ENCODE data around the gene KANK2. TPM values are rescaled to one million over a fixed set of nuclear protein-coding genes. Genes with fewer than 3 reads are reported as not detected.

KANK2 gene
- total RNA-seq, 1 donor from 2014 or later: 42.9 TPM

DNA sequence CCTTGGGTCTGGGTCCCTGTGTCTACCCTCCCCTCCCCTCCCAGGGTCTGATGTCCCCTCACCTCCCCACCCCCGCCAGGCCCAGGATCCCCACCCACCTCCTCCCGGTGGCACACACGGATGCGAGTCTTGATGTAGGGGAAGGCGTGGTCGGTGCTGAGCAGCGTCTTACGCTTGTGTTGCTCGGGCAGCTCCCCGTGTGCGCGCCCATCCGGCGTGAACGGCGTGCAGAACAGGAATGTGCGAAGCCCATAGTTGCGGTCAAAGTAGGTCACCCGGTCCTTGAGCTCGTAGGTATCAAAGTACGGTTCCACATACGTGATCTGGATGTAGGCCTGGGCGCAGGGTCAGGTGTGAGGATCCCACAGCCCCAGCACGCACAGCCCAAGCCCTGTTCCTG is 4.4 kb upstream of the KANK2 start:
- TF ChIP-seq, protein P1, sequence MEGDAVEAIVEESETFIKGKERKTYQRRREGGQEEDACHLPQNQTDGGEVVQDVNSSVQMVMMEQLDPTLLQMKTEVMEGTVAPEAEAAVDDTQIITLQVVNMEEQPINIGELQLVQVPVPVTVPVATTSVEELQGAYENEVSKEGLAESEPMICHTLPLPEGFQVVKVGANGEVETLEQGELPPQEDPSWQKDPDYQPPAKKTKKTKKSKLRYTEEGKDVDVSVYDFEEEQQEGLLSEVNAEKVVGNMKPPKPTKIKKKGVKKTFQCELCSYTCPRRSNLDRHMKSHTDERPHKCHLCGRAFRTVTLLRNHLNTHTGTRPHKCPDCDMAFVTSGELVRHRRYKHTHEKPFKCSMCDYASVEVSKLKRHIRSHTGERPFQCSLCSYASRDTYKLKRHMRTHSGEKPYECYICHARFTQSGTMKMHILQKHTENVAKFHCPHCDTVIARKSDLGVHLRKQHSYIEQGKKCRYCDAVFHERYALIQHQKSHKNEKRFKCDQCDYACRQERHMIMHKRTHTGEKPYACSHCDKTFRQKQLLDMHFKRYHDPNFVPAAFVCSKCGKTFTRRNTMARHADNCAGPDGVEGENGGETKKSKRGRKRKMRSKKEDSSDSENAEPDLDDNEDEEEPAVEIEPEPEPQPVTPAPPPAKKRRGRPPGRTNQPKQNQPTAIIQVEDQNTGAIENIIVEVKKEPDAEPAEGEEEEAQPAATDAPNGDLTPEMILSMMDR (IDR thresholded peaks at IDR 0.05; ENCODE audit: insufficient read depth, low read length, poor library complexity, severe bottlenecking): no peak
- no peak for DNase-seq (ENCODE audit: low read depth)
- Histone ChIP-seq H3K36me3 (ENCODE audit: control insufficient read depth, insufficient read depth, low read length) (peaks cover 1% of the 10 kb centered on the region), H3K27me3 (ENCODE audit: control insufficient read depth, insufficient read depth, low read length) (no peaks in the 10 kb centered on the region), H3K4me3 (ENCODE audit: low read depth, low read length) (no peak overlapping the region)

- Histone ChIP-seq H3K4me3 (ENCODE audit: low read depth, low read length) (no peak overlapping the region), H3K27me3 (ENCODE audit: control insufficient read depth, insufficient read depth, low read length) (no peaks in the 10 kb centered on the region), H3K36me3 (ENCODE audit: control insufficient read depth, insufficient read depth, low read length) (peaks cover 1% of the 10 kb centered on the region)
- DNase-seq (ENCODE audit: low read depth): no peak
- TF ChIP-seq, protein P1 (IDR thresholded peaks at IDR 0.05; ENCODE audit: insufficient read depth, low read length, poor library complexity, severe bottlenecking): no peak
These were observed 3.6 kb upstream of the KANK2 start for GRCh38 chr19:11200931-11201330.

- DNase-seq (ENCODE audit: low read depth): no peak
- H3K36me3 ChIP-seq (ENCODE audit: control insufficient read depth, insufficient read depth, low read length): peaks cover 1% of the 10 kb centered on the region
- H3K4me3 ChIP-seq (ENCODE audit: low read depth, low read length): no peak overlapping the region
- TF ChIP-seq, protein P1 (IDR thresholded peaks at IDR 0.05; ENCODE audit: insufficient read depth, low read length, poor library complexity, severe bottlenecking): no peak
- no peaks in the 10 kb centered on the region for H3K27me3 ChIP-seq (ENCODE audit: control insufficient read depth, insufficient read depth, low read length)
These were observed 2.8 kb upstream of the KANK2 start for GRCh38 chr19:11200015-11200574.

DNA sequence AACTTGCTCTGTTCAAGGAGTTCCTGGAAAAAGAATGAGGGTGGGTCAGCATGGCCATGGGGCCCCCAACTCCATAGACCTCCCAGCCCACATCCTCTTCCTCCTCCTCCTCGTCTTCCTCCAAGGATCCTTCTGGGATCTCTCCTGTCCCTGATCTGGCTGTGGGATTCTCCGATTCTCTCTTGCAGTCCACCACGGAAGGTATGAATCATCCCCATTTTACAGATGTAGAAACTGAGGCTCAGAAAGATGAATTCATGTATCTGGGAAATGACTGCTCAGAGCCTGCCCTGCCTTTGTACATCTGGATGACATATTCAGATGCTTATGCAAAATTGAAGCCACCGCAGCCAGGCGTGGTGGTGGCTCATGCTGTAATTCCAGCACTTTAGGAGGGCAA is 2.2 kb upstream of the KANK2 start:
- DNase-seq (ENCODE audit: low read depth): no peak
- TF ChIP-seq, protein P1 (IDR thresholded peaks at IDR 0.05; ENCODE audit: insufficient read depth, low read length, poor library complexity, severe bottlenecking): no peak
- Histone ChIP-seq H3K36me3 (ENCODE audit: control insufficient read depth, insufficient read depth, low read length) (peaks cover 1% of the 10 kb centered on the region), H3K4me3 (ENCODE audit: low read depth, low read length) (no peak overlapping the region), H3K27me3 (ENCODE audit: control insufficient read depth, insufficient read depth, low read length) (no peaks in the 10 kb centered on the region)

GRCh38 chr19:11198769-11199424 is 1.6 kb upstream of the KANK2 start:
- H3K27me3 ChIP-seq (ENCODE audit: control insufficient read depth, insufficient read depth, low read length): no peaks in the 10 kb centered on the region
- no peak for DNase-seq (ENCODE audit: low read depth)
- TF ChIP-seq, protein P1 (IDR thresholded peaks at IDR 0.05; ENCODE audit: insufficient read depth, low read length, poor library complexity, severe bottlenecking): no peak
- H3K36me3 ChIP-seq (ENCODE audit: control insufficient read depth, insufficient read depth, low read length): peaks cover 1% of the 10 kb centered on the region
- H3K4me3 ChIP-seq (ENCODE audit: low read depth, low read length): no peak overlapping the region

DNA sequence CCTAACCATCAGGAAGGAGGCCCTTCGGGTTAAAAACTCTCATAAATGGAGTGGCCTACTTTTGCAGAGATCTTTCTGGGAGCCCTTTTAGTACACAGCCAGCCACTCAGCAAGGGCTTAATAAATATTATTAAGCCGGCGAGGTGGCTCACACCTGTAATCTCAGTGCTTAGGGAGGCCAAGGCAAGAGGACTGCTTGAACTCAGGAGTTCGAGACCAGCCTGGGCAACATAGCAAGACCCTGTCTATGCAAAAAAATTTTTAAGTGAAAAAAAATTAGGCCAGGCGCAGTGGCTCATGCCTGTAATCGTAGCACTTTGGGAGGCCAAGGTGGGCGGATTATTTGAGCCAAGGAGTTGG is 810 bp upstream of the KANK2 start:
- no peak for DNase-seq (ENCODE audit: low read depth)
- TF ChIP-seq, protein P1 (IDR thresholded peaks at IDR 0.05; ENCODE audit: insufficient read depth, low read length, poor library complexity, severe bottlenecking): no peak
- H3K27me3 ChIP-seq (ENCODE audit: control insufficient read depth, insufficient read depth, low read length): no peaks in the 10 kb centered on the region
- peaks cover 1% of the 10 kb centered on the region for H3K36me3 ChIP-seq (ENCODE audit: control insufficient read depth, insufficient read depth, low read length)
- no peak overlapping the region for H3K4me3 ChIP-seq (ENCODE audit: low read depth, low read length)

Measured in kidney epithelial cell (primary cell).